Ramos (cell line): ENCODE measurements around the gene LY6G6D.

Experiments used
- in situ Hi-C: fragments of 300-500 bp; cut with MboI; formaldehyde crosslinking; loops from one replicate; pipeline ENCODE4 v1.14.3; 2022; ENCODE audit warnings: low sequenced_read_pairs; ENCODE audit not compliant: unreplicated experiment

LY6G6D gene

GRCh38 chr6:31733734-31734133 is 18.6 kb downstream of the LY6G6D start:
- in situ Hi-C loops, result no loop called here

GRCh38 chr6:31734247-31734820 is 19.2 kb downstream of the LY6G6D start:
- in situ Hi-C loops, result no loop called here

GRCh38 chr6:31734821-31735406 is 19.8 kb downstream of the LY6G6D start:
- in situ Hi-C loops, result no loop called here

- in situ Hi-C loops, result no loop called here
Observed at GRCh38 chr6:31736021-31736767, 21.0 kb downstream of the LY6G6D start, which contains the start of gene CLIC1. CLIC1 (minus strand) TSS chr6:31736530; CDS start chr6:31736300, 230 bp downstream.

- in situ Hi-C loops, result no loop called here
Observed at GRCh38 chr6:31736768-31737314, 21.7 kb downstream of the LY6G6D start.

- in situ Hi-C loops, result no loop called here
Observed at GRCh38 chr6:31737315-31737990, 22.3 kb downstream of the LY6G6D start.

- in situ Hi-C loops, result no loop called here
Observed at GRCh38 chr6:31737991-31738979, 23.1 kb downstream of the LY6G6D start.

GRCh38 chr6:31739639-31740396 is 24.7 kb downstream of the LY6G6D start, which contains the start of gene MSH5:
MSH5 (plus strand) TSS chr6:31740005; CDS start chr6:31740467, 462 bp downstream.
- in situ Hi-C loops, result no loop called here

GRCh38 chr6:31740397-31741223 is 25.5 kb downstream of the LY6G6D start:
- in situ Hi-C loops, result no loop called here

- in situ Hi-C loops, result no loop called here
Observed at GRCh38 chr6:31741815-31742214, 26.7 kb downstream of the LY6G6D start.

- in situ Hi-C loops, result no loop called here
Observed at GRCh38 chr6:31742894-31743293, 27.7 kb downstream of the LY6G6D start.

GRCh38 chr6:31744422-31744821 is 29.3 kb downstream of the LY6G6D start:
- in situ Hi-C loops, result no loop called here

GRCh38 chr6:31749301-31750036 is 34.3 kb downstream of the LY6G6D start:
- in situ Hi-C loops, result no loop called here

- in situ Hi-C loops, result no loop called here
Observed at GRCh38 chr6:31750411-31751022, 35.4 kb downstream of the LY6G6D start.

GRCh38 chr6:31752739-31753319 is 37.7 kb downstream of the LY6G6D start:
- in situ Hi-C loops, result no loop called here

GRCh38 chr6:31758281-31758680 is 43.1 kb downstream of the LY6G6D start:
- in situ Hi-C loops, result no loop called here
